PC-3 (cell line): ENCODE measurements around the gene RRAS.

Experiments used
- CTCF ChIP-seq: fragments of 300-600 bp; sonication (generic); conservative IDR thresholded peaks from 2 replicates; pipeline ENCODE4 v1.5.1; 2017; ENCODE audit warnings: antibody characterized with exemption, low read depth, mild to moderate bottlenecking, low read length
- EZH2phosphoT487 ChIP-seq: fragments of 300-600 bp; sonication (generic); IDR thresholded peaks from 2 replicates; pipeline ENCODE4 v1.6.1; 2018; ENCODE audit warnings: mild to moderate bottlenecking, antibody characterized with exemption, low read length, borderline replicate concordance

- TF ChIP-seq CTCF (no peak), EZH2phosphoT487 (no peak)
These were observed 23.4 kb downstream of the RRAS start for GRCh38 chr19:49616532-49616931.
